GM12878 (cell line): ENCODE data around the gene RELT. TPM values are rescaled to one million over a fixed set of nuclear protein-coding genes. Genes with fewer than 3 reads are reported as not detected.

Experiments
- ATAC-seq: fragments of 200-7000 bp; cut with Tn5 transposase; 3 replicates; pipeline ENCODE4 v1.9.1; 2020; ENCODE audit warnings: mild to moderate bottlenecking, moderate library complexity
- BruUV-seq: library from RNA; stranded (reverse); fragments of 400-500 nt; replicated peaks from 2 replicates; lab custom pipeline; 2021; lab: Mats Ljungman, UMichigan
- CTCF ChIA-PET: fragments of 300-600 bp; sonication (Branson Sonifier 250); formaldehyde crosslinking; extraction: SDS; loops from one replicate; lab custom pipeline; 2021; ENCODE audit warnings: inconsistent platforms; lab: Yijun Ruan, JAX
- POLR2A ChIA-PET: fragments of 350-600 bp; formaldehyde crosslinking; extraction: SDS; loops from one replicate; lab custom pipeline; 2021; ENCODE audit warnings: inconsistent platforms; lab: Charles Lee
- RAD21 ChIA-PET: fragments of 300-600 bp; sonication (Branson Sonifier 250); formaldehyde crosslinking; loops from one replicate; lab custom pipeline; 2023; ENCODE audit warnings: antibody characterized with exemption; ENCODE audit not compliant: unreplicated experiment; lab: Charles Lee
- SMC1A ChIA-PET: fragments of 300-600 bp; sonication (Branson Sonifier 250); formaldehyde crosslinking; loops from one replicate; lab custom pipeline; 2023; ENCODE audit not compliant: unreplicated experiment, uncharacterized antibody; lab: Charles Lee
- DNase-seq: peaks from one replicate; pipeline ENCODE4 v3.0.0-alpha.2; 2011; ENCODE audit warnings: low read depth, low spot score
- FAIRE-seq: peaks from 3 replicates; lab custom pipeline; 2011; peaks lifted over from hg19 to GRCh38; lab: Jason Lieb, UNC
- H2AFZ ChIP-seq: 2 replicates; pipeline ENCODE4 v1.6.0; 2011; ENCODE audit warnings: low read depth, low read length, control low read depth; ENCODE audit not compliant: control insufficient read depth
- H3K27ac ChIP-seq: 2 replicates; pipeline ENCODE4 v1.5.1; 2011; ENCODE audit warnings: control low read depth; ENCODE audit not compliant: control insufficient read depth, insufficient read depth
- H3K27me3 ChIP-seq, 2 experiments: replicated peaks in 1 of 2; 2 replicates each; pipeline versions ENCODE4 v1.6.0 to v1.6.1; 2011; ENCODE audit warnings: low read length in 1 of 2; ENCODE audit not compliant: control insufficient read depth in 2 of 2, insufficient read depth in 2 of 2
- H3K36me3 ChIP-seq, 2 experiments: 2 replicates each; pipeline ENCODE4 v1.5.1; 2011; ENCODE audit warnings: low read length in 1 of 2; ENCODE audit not compliant: control insufficient read depth in 2 of 2, insufficient read depth in 2 of 2
- H3K4me1 ChIP-seq: 2 replicates; pipeline ENCODE4 v1.6.1; 2011; ENCODE audit warnings: mild to moderate bottlenecking, low read length, moderate library complexity, mixed read lengths; ENCODE audit not compliant: control insufficient read depth, insufficient read depth
- H3K4me2 ChIP-seq: 2 replicates; pipeline ENCODE4 v1.6.0; 2011; ENCODE audit warnings: control low read depth; ENCODE audit not compliant: control insufficient read depth, insufficient read depth
- H3K4me3 ChIP-seq: fragments of 200-600 bp; sonication (generic); 2 replicates; pipeline ENCODE4 v1.5.1; 2016
- H3K79me2 ChIP-seq: 2 replicates; pipeline ENCODE4 v1.6.0; 2011; ENCODE audit warnings: low read length; ENCODE audit not compliant: control insufficient read depth, insufficient read depth
- H3K9ac ChIP-seq: 2 replicates; pipeline ENCODE4 v1.8.0; 2011; ENCODE audit warnings: low read length, control low read depth, mixed read lengths; ENCODE audit not compliant: control insufficient read depth, insufficient read depth
- H3K9me3 ChIP-seq: replicated peaks from 3 replicates; pipeline ENCODE4 v1.5.1; 2011; ENCODE audit warnings: mild to moderate bottlenecking, low read length; ENCODE audit not compliant: control insufficient read depth, insufficient read depth
- H4K20me1 ChIP-seq: 2 replicates; pipeline ENCODE4 v1.6.0; 2011; ENCODE audit not compliant: control insufficient read depth, insufficient read depth
- BACH1 ChIP-seq: fragments of 450-650 bp; IDR thresholded peaks from 2 replicates; pipeline ENCODE4 v1.6.1; 2017; ENCODE audit warnings: mild to moderate bottlenecking, borderline replicate concordance
- BRCA1 ChIP-seq: IDR thresholded peaks from 2 replicates; pipeline ENCODE4 v1.6.1; 2011; ENCODE audit warnings: low read depth, low read length, improper control_type of control experiment
- EGR1 ChIP-seq, 2 experiments: IDR thresholded peaks; 1 replicate in 1 of 2; 2 replicates in 1 of 2; pipeline ENCODE4 v1.6.1; 2011 to 2012; ENCODE audit warnings: low read depth in 2 of 2, low read length in 2 of 2, borderline replicate concordance in 1 of 2, mild to moderate bottlenecking in 1 of 2, moderate library complexity in 1 of 2
- HCFC1 ChIP-seq: fragments of 150-350 bp; IDR thresholded peaks from 2 replicates; pipeline ENCODE4 v1.6.1; 2014; ENCODE audit warnings: low read length
- SIN3A ChIP-seq: IDR thresholded peaks from 2 replicates; pipeline ENCODE4 v1.6.1; 2012; ENCODE audit warnings: low read depth, low read length, improper control_type of control experiment
- TAF1 ChIP-seq: IDR thresholded peaks from 2 replicates; pipeline ENCODE4 v1.6.1; 2011; ENCODE audit warnings: mild to moderate bottlenecking, low read depth, low read length, borderline replicate concordance
- TCF7 ChIP-seq: IDR thresholded peaks from 2 replicates; pipeline ENCODE4 v1.6.1; 2014; ENCODE audit warnings: antibody characterized with exemption, borderline replicate concordance
- ZNF384 ChIP-seq: IDR thresholded peaks from 2 replicates; pipeline ENCODE4 v1.6.1; 2012; ENCODE audit warnings: low read depth, mild to moderate bottlenecking, low read length, improper control_type of control experiment, borderline replicate concordance
- WGBS: methylation state at CpG from one replicate; pipeline ENCODE4 v1.1.6; 2016; ENCODE audit warnings: low lambda C conversion rate; ENCODE audit not compliant: insufficient replicate concordance, insufficient coverage; ENCODE audit errors: missing lambda C conversion rate; 5-methylcytosine and 5-hydroxymethylcytosine counted together
- in situ Hi-C: fragments of 300-500 bp; cut with MboI; formaldehyde crosslinking; loops from 9 replicates; pipeline ENCODE4 v1.14.3; 2018; ENCODE audit warnings: mixed read lengths
- intact Hi-C: fragments of 100-400 bp; cut with micrococcal nuclease; formaldehyde crosslinking; loops from one replicate; pipeline ENCODE4 v1.14.2; 2022; ENCODE audit not compliant: unreplicated experiment
- polyA plus RNA-seq, 11 experiments: library from polyadenylated mRNA; depleted of rRNA in 4 of 11; unstranded in 6 of 11; stranded (reverse) in 5 of 11; fragments of >200 nt; fragmentation: Nextera tagmentation in 4 of 11; fragmentation: Illumina TruSeq in 1 of 11; extraction: Ambion mirVana in 4 of 11; extraction: Trizol in 1 of 11; gene quantifications; 1 replicate in 1 of 11; 2 replicates in 10 of 11; pipeline versions ENCODE4 v1.2.1 to v1.2.3, GENCODE V29; 2011 to 2016; ENCODE audit warnings: inconsistent platforms in 2 of 11, missing spikeins in 2 of 11, low read depth in 1 of 11
- total RNA-seq, 4 experiments: library from RNA; depleted of rRNA in 3 of 4; stranded (reverse); fragments of >200 nt in 3 of 4; fragmentation: Illumina TruSeq in 1 of 4; extraction: Trizol in 1 of 4; gene quantifications; 2 replicates each; pipeline versions ENCODE4 v1.2.1 to v1.2.3, GENCODE V29; 2013 to 2021

RELT gene
- total and polyA plus RNA-seq, 10 of the 15 experiments (the other 5 are each of a cell fraction or from before 2014, with no cell fraction given), result 1.2 to 28.5 (median 10.8) TPM

DNA sequence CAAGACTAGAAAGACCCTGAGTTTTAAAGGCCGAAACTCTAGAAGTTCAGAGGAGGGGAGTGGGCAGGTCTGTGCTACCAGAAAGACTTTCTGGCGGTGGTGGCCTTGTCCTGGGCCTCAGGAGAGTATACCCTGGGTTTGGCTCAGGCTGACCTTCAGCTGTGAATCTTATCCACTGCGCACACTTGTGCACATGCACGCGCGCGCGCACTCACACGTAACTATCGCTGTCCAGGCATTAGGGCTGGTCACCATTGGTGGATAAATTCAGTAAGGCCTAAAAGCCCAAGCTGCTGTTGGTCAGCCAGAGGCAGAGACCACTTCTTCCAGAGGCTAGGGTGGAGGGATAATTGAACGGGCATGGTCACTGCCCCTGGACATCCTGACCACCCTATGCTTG, 43.0 kb upstream of the RELT start:
- CTCF ChIA-PET, result interaction anchor here (1.0 to 9.3 kb wide), 4 partner anchors 9 to 144 kb away, joined by 3 to 326 read pairs (median 146); partner anchors contain the start of gene ARHGEF17
- in situ Hi-C loops, result no loop called here
- DNase-seq, result no peak
- no peak for ATAC-seq
- H3K9me3 ChIP-seq, result no peaks in the 10 kb centered on the region
- BruUV-seq, result no TSS peak
- H3K4me1 ChIP-seq, result peaks cover 18% of the 10 kb centered on the region
- H3K79me2 ChIP-seq, result no peaks in the 10 kb centered on the region
- POLR2A ChIA-PET, result no interaction called here
- intact Hi-C loops, result no loop called here
- no peak overlapping the region for H3K27ac ChIP-seq
- 0 out of 4 replicates have a peak, but pooled peaks cover 0 to 2% of the 10 kb centered on the region in 2 experiments for H3K36me3 ChIP-seq
- TF ChIP-seq HCFC1 (no peak), EGR1 (IDR thresholded peaks at IDR 0.05; ENCODE audit: borderline replicate concordance in 1 of 2, low read depth in 2 of 2, low read length in 2 of 2) (no peak), TCF7 (no peak), SIN3A (no peak), BACH1 (no peak), ZNF384 (no peak), TAF1 (no peak), BRCA1 (no peak)
- H3K27me3 ChIP-seq, result no peaks in the 10 kb centered on the region
- SMC1A ChIA-PET, result interaction anchor here (0.6 to 6.2 kb wide), 7 partner anchors 9 to 411 kb away, joined by 3 to 134 read pairs (median 24); partner anchors contain the start of gene ARHGEF17
- no peak overlapping the region for H3K4me2 ChIP-seq
- no peak overlapping the region for H3K4me3 ChIP-seq
- no peak for FAIRE-seq
- RAD21 ChIA-PET, result interaction anchor here (3.2 to 6.2 kb wide), 3 partner anchors 19 to 38 kb away, joined by 30 to 227 read pairs (median 38); partner anchors contain the start of gene ARHGEF17
- no peaks in the 10 kb centered on the region for H4K20me1 ChIP-seq
- 84% methylated on average over 11 of the region's 11 CpGs for WGBS
- H2AFZ ChIP-seq, result no peak overlapping the region
- no peak overlapping the region for H3K9ac ChIP-seq
